Measurements from ENCODE around the gene BRD4. TPM values are rescaled to one million over a fixed set of nuclear protein-coding genes. Genes with fewer than 3 reads are reported as not detected.

The BRD4 gene
- polyA plus RNA-seq, 3 donors, result 3.7 to 19.2 (median 4.2) TPM

- Histone ChIP-seq H3K4me3 (replicated peaks in 1 of 3; ENCODE audit: low read depth in 2 of 3, low read length in 3 of 3) (no peak overlapping the region), H3K27ac (ENCODE audit: low read depth in 1 of 2, low read length in 2 of 2) (peak overlapping the region in 1 of 2 donors; percentile 35), H3K36me3 (replicated peaks in 1 of 2; ENCODE audit: control insufficient read depth in 1 of 2, insufficient read depth in 2 of 2, low read length in 2 of 2) (no peaks in the 10 kb centered on the region), H3K9me3 (replicated peaks in 1 of 2; ENCODE audit: control insufficient read depth in 1 of 2, insufficient read depth in 1 of 2, low read length in 2 of 2) (no peaks in the 10 kb centered on the region), H3K79me2 (ENCODE audit: insufficient read depth, low read length) (peaks cover 100% of the 10 kb centered on the region), H2AFZ (ENCODE audit: insufficient read depth, low read depth, low read length, poor library complexity, severe bottlenecking) (no peak overlapping the region), H3K27me3 (ENCODE audit: control insufficient read depth in 2 of 2, insufficient read depth in 2 of 2, low read length in 2 of 2) (no peaks in the 10 kb centered on the region), H3K4me2 (replicated peaks; ENCODE audit: extremely low read depth, low read length, poor library complexity, severe bottlenecking) (no peak overlapping the region), H4K20me1 (ENCODE audit: insufficient read depth, low read length) (peaks cover 100% of the 10 kb centered on the region), H3K9ac (ENCODE audit: insufficient read depth, low read length, poor library complexity, severe bottlenecking) (no peak overlapping the region), H3K4me1 (ENCODE audit: control insufficient read depth in 1 of 2, insufficient read depth in 2 of 2, low read length in 2 of 2) (peaks cover 70 to 82% of the 10 kb centered on the region in 2 donors)
- DNase-seq, result no peak
- intact Hi-C loops (cut with micrococcal nuclease), result loop anchor here in 1 of 2 donors (10.0 kb wide), 1 partner anchor 52 kb away; the partner anchor contains the start of gene BRD4
- Mint-ChIP-seq H3K27me3 (ENCODE audit: low read depth in 3 of 3) (peaks cover 0 to 3% (median 3%) of the 10 kb centered on the region in 3 donors), H3K4me3 (no peak overlapping the region), H3K27ac (peak overlapping the region in 3 of 7 donors; percentile 21 to 58 (median 37)), H3K36me3 (no peaks in the 10 kb centered on the region), H3K9me3 (no peaks in the 10 kb centered on the region), H3K4me1 (peaks cover 88% of the 10 kb centered on the region)
- WGBS (ENCODE audit: insufficient coverage), result no CpG with 5 or more reads among the region's 1 CpG
- TF ChIP-seq CTCF (IDR thresholded peaks at IDR 0.05), result no peak
These were observed 50.0 kb downstream of the BRD4 start for GRCh38 chr19:15282311-15282705.

- Mint-ChIP-seq H3K4me1 (peaks cover 86% of the 10 kb centered on the region), H3K36me3 (peaks cover 0 to 4% of the 10 kb centered on the region in 2 donors), H3K27ac (peak overlapping the region in 5 of 7 donors; percentile 58 to 81 (median 68)), H3K27me3 (ENCODE audit: low read depth in 3 of 3) (peaks cover 0 to 3% (median 3%) of the 10 kb centered on the region in 3 donors), H3K4me3 (peak overlapping the region; percentile 6 to 48), H3K9me3 (no peaks in the 10 kb centered on the region)
- peak overlapping the region; percentile 21 for H3K9ac ChIP-seq (ENCODE audit: insufficient read depth, low read length, poor library complexity, severe bottlenecking)
- WGBS (ENCODE audit: insufficient coverage), result 15% methylated on average over 11 of the region's 12 CpGs
- intact Hi-C loops (cut with micrococcal nuclease), result loop anchor here in 1 of 2 donors (10.0 kb wide), 1 partner anchor 54 kb away; the partner anchor contains the start of gene BRD4
- H3K9me3 ChIP-seq (replicated peaks in 1 of 2; ENCODE audit: control insufficient read depth in 1 of 2, insufficient read depth in 1 of 2, low read length in 2 of 2), result no peaks in the 10 kb centered on the region
- peak; percentile 20 to 59 (median 44) for DNase-seq
- H2AFZ ChIP-seq (ENCODE audit: insufficient read depth, low read depth, low read length, poor library complexity, severe bottlenecking), result no peak overlapping the region
- no peaks in the 10 kb centered on the region for H3K27me3 ChIP-seq (ENCODE audit: control insufficient read depth in 2 of 2, insufficient read depth in 2 of 2, low read length in 2 of 2)
- H3K4me2 ChIP-seq (replicated peaks; ENCODE audit: extremely low read depth, low read length, poor library complexity, severe bottlenecking), result peak overlapping the region; percentile 13
- peaks cover 0 to 10% of the 10 kb centered on the region in 2 donors for H3K36me3 ChIP-seq (replicated peaks in 1 of 2; ENCODE audit: control insufficient read depth in 1 of 2, insufficient read depth in 2 of 2, low read length in 2 of 2)
- H3K4me1 ChIP-seq (ENCODE audit: control insufficient read depth in 1 of 2, insufficient read depth in 2 of 2, low read length in 2 of 2), result peaks cover 61 to 77% of the 10 kb centered on the region in 2 donors
- peaks cover 100% of the 10 kb centered on the region for H3K79me2 ChIP-seq (ENCODE audit: insufficient read depth, low read length)
- no peak overlapping the region for H3K4me3 ChIP-seq (replicated peaks in 1 of 3; ENCODE audit: low read depth in 2 of 3, low read length in 3 of 3)
- peak; percentile 28 for TF ChIP-seq CTCF (IDR thresholded peaks at IDR 0.05)
- peak overlapping the region; percentile 23 to 69 for H3K27ac ChIP-seq (ENCODE audit: low read depth in 1 of 2, low read length in 2 of 2)
- peaks cover 100% of the 10 kb centered on the region for H4K20me1 ChIP-seq (ENCODE audit: insufficient read depth, low read length)
These were observed 51.2 kb downstream of the BRD4 start for GRCh38 chr19:15280915-15281683.
